ENCODE measurements around the gene SUMF1.
"Not testable (repeated sequence)": the region's sequence is repeated elsewhere in the genome, so short reads cannot be mapped to it uniquely, and the experiment has no call there.

Gene SUMF1

DNA sequence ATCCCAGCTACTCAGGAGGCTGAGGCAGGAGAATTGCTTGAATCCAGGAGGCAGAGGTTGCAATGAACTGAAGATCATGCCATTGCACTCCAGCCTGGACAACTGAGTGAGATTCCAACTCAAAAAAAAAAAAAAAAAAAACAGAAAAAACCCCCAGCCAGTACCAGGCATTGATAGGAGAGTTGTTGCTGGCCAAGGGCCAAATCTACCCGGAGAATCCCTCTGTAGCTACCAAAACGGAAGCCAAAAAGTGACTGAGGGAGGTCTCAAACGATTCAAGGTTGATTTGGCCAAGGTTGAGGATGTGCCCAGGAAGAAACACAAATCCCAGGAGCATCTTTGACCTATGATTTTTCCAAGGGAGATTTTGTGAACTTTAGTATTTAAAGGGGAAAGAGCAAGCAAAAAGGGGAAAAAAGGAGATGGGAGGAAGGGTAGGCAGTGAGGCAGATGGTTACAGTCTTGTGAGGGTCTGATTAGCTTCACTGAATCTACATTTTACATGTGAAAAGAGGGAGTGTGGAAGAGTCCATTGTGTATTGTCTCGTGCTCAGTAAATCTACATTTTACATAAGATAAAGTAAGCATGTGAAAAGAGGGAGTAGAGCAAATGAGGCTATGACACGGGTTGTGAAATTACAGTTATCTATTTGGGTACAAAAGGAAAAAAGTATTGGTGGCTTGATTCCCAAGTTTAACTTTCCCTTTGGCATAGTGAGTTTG lies 131.1 kb downstream of the SUMF1 start:
- TF ChIP-seq, protein P1, sequence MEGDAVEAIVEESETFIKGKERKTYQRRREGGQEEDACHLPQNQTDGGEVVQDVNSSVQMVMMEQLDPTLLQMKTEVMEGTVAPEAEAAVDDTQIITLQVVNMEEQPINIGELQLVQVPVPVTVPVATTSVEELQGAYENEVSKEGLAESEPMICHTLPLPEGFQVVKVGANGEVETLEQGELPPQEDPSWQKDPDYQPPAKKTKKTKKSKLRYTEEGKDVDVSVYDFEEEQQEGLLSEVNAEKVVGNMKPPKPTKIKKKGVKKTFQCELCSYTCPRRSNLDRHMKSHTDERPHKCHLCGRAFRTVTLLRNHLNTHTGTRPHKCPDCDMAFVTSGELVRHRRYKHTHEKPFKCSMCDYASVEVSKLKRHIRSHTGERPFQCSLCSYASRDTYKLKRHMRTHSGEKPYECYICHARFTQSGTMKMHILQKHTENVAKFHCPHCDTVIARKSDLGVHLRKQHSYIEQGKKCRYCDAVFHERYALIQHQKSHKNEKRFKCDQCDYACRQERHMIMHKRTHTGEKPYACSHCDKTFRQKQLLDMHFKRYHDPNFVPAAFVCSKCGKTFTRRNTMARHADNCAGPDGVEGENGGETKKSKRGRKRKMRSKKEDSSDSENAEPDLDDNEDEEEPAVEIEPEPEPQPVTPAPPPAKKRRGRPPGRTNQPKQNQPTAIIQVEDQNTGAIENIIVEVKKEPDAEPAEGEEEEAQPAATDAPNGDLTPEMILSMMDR (IDR thresholded peaks at IDR 0.05; ENCODE audit: low read depth, low read length): no peak
- no peak overlapping the region for H3K4me3 ChIP-seq (ENCODE audit: low read depth, low read length)

DNA sequence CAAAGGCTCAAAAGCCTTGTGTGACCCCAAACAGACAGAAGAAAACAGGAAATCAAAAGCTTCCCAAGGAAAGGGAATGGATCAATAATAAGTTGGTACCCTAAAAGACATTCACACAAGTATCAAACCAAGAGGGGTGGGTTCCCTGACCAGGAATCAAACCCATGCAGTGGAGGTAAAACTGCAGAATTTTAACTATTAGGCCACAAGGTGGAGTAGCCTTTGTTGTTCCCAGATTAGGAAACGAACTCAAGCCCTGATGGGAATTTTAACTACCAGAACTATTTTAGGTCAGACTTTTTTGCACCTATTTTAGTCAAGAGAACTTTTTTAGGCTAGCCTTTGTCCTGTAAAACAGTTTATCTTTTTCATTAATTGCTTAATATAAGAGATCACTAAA lies 132.5 kb downstream of the SUMF1 start:
- no peak overlapping the region for H3K4me3 ChIP-seq (ENCODE audit: low read depth, low read length)
- TF ChIP-seq, protein P1 (IDR thresholded peaks at IDR 0.05; ENCODE audit: low read depth, low read length): no peak

DNA sequence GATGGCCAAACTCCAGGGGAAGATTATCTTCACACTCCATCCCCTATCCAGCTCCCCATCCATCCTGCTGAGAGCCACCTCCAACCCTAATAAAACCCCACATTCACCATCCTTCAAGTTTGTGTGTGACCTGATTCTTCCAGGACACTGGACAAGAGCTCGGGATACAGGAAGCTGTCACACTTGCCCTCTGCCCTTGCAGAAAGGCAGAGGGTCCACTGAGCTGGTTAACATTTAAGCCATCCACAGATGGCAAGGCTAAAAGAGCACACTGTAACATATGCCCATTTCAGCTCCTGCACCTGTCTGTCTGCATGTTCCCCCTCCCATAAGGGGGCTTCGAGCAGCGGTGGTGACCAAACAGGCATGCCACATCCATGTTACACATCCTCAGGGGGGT lies 134.1 kb downstream of the SUMF1 start:
- TF ChIP-seq, protein P1 (IDR thresholded peaks at IDR 0.05; ENCODE audit: low read depth, low read length): no peak

DNA sequence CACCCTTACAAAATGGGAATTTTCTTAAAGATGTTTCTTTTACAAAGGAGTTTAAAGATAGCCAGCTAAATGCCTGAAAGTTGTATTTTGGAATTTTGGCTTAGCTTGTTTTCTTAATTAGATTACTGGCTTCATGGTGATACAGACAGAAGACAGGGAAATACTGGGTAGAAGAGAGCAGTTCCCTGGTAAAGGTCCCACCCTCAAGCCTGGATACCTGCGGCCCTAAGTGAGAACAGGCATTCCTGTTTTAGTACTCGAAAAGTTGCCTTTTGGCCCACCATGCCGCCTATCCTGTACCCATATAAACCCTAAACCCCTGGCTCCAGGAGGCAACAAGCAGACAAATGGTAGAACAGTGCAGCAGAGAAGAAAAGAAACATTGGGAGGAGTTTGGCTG lies 134.5 kb downstream of the SUMF1 start:
- H3K4me3 ChIP-seq (ENCODE audit: low read depth, low read length): no peak overlapping the region
- TF ChIP-seq, protein P1 (IDR thresholded peaks at IDR 0.05; ENCODE audit: low read depth, low read length): no peak

More for the DNA sequence above, 134.1 kb downstream of the SUMF1 start:
- no peak overlapping the region for H3K4me3 ChIP-seq (ENCODE audit: low read depth, low read length)

DNA sequence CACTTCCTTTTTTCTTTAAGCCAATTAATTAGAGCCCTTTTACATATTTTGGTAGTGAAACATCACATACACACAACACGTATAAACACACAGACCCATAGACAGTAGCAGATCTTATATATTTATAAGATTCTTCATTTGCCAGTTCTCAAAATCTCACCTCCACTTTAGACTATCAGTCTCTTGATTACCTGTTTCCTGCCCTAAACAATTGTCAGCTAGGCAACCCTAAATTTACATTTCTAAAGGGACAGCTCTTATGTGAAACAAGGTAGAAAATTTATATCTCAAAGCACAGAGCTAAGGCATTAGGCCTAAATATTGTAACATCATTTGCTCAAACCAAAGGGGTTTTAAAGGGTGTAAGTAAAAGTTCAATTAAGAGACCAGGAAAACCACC lies 135.0 kb downstream of the SUMF1 start:
- no peak overlapping the region for H3K4me3 ChIP-seq (ENCODE audit: low read depth, low read length)
- TF ChIP-seq, protein P1 (IDR thresholded peaks at IDR 0.05; ENCODE audit: low read depth, low read length): no peak

DNA sequence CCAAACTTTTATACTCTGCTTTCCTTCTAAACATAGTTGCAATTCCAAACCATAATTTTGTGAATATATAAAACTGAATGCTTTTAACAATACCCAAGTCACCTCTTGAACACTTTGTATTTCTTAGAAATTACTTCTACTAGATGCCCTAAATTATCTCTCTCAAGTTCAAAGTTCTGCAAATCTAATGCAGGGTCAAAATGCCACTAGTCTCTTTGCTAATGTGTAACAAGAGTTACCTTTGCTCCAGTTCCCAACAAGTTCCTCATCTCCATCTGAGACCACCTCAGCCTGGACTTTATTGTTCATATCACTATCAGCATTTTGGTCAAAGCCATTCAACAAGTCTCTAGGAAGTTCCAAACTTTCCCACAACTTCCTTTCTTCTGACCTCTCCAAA lies 137.3 kb downstream of the SUMF1 start:
- H3K4me3 ChIP-seq (ENCODE audit: low read depth, low read length): not testable (repeated sequence)

DNA sequence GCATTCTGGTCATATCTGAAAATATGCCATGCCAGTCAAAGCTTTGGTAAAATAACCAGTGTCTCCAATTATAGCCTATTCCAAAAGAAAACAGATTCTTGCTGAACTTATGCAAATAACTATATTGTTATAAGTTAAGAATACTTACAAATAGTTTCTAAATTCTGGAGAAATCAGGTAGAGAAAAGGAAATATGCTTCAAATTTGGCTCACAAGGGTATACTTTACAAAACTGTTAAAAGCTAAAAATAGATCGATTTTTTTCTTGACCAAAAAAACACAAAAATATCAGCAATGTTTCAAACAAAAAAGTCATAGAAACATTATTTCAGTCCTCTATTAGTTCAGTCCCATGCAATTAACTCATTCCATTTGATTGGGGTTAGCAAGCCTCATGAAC lies 140.2 kb downstream of the SUMF1 start:
- TF ChIP-seq, protein P1 (IDR thresholded peaks at IDR 0.05; ENCODE audit: low read depth, low read length): no peak
- H3K4me3 ChIP-seq (ENCODE audit: low read depth, low read length): no peak overlapping the region

Data from WI38 (cell line).